Activated CD8-positive, alpha-beta memory T cell treated with anti-CD3 and anti-CD28 coated beads for 36 hours (primary cell): ENCODE results near the gene WNK3. TPM values are rescaled to one million over a fixed set of nuclear protein-coding genes. Genes with fewer than 3 reads are reported as not detected.

Experiments used
- CTCF ChIA-PET: fragments of 350-600 bp; sonication (Branson Sonifier 250); formaldehyde crosslinking; loops from one replicate; lab custom pipeline; 2021; ENCODE audit warnings: antibody characterized with exemption; lab: Charles Lee
- POLR2A ChIA-PET: fragments of 350-600 bp; sonication (Branson Sonifier 250); formaldehyde crosslinking; loops from one replicate; lab custom pipeline; 2021; ENCODE audit warnings: antibody characterized with exemption; lab: Charles Lee
- total RNA-seq, 2 experiments: library from RNA; stranded (reverse); gene quantifications; one replicate each; pipeline ENCODE4 v1.2.3, GENCODE V29; 2021

Gene WNK3
- total RNA-seq, 2 experiments from 2014 or later = 0.31 to 0.36 TPM

- ChIA-PET POLR2A (no interaction called here), CTCF (no interaction called here)
Observed at GRCh38 chrX:54173791-54174190, 184.1 kb downstream of the WNK3 start.

DNA sequence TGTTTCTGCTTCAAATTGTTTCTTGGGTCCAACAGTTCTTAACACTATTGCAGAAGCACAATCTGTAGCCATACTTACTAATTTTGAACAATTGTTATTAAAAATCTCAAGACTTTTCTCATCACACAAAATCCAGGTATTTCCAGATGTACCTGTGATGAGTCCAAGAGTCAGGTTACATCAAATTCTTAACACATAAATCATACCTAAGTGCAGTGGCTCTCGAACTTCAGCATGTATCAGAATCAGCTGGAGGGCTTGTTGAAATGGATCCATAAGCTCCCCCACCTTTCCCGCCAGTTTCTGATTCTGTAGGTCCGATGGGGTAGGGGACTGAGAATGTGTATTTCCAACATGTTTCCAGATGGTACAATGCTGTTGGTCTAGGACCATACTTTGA is 185.4 kb downstream of the WNK3 start:
- CTCF ChIA-PET = no interaction called here

GRCh38 chrX:54171527-54172250 is 186.2 kb downstream of the WNK3 start:
- CTCF ChIA-PET = no interaction called here
- POLR2A ChIA-PET = no interaction called here

More for the DNA sequence above, 185.4 kb downstream of the WNK3 start:
- POLR2A ChIA-PET = no interaction called here

DNA sequence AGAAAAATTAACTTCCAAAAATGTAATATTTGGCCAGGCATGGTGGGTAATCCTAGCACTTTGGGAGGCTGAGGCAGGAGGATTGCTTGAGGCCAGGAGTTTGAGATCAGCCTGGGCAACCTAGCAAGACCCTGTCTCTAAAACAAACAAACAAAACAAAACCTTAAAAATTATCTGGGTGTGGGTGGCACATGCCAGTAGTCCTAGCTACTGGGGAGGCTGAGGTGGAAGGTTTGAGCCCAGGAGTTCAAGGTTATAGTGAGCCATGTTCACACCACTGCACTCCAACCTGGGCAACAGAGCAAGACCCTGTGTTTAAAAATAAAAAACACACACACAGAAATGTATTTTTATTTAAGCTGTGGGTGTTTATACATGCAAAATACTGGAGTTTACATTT is 186.8 kb downstream of the WNK3 start:
- ChIA-PET CTCF (no interaction called here), POLR2A (no interaction called here)

- POLR2A ChIA-PET = no interaction called here
- CTCF ChIA-PET = no interaction called here
Observed at GRCh38 chrX:54166915-54167314, 190.9 kb downstream of the WNK3 start.

- ChIA-PET CTCF (interaction anchor here (0.6 kb wide), 1 partner anchor 77 kb away, joined by 4 read pairs; no protein-coding TSS in a partner anchor), POLR2A (no interaction called here)
Observed at GRCh38 chrX:54157561-54157960, 200.3 kb downstream of the WNK3 start.

Other genes starting within 250 kb of the WNK3 start
- gene FAM120C, start 174.8 kb downstream of the WNK3 start, total RNA-seq = 1 to 10 TPM; 7.1 to 7.8 TPM
- 10 to 100 TPM; 48.5 to 52.4 TPM for gene TSR2, start 82.4 kb upstream of the WNK3 start, total RNA-seq
- gene FGD1, start 138.2 kb upstream of the WNK3 start, total RNA-seq = under 1 TPM in 1 of 2 experiments, not detected in 1; 0.04 TPM
- gene GNL3L, start 172.2 kb upstream of the WNK3 start, total RNA-seq = 10 to 100 TPM; 94.1 to 95.6 TPM